ENCODE results near the gene UCKL1.

Gene UCKL1

DNA sequence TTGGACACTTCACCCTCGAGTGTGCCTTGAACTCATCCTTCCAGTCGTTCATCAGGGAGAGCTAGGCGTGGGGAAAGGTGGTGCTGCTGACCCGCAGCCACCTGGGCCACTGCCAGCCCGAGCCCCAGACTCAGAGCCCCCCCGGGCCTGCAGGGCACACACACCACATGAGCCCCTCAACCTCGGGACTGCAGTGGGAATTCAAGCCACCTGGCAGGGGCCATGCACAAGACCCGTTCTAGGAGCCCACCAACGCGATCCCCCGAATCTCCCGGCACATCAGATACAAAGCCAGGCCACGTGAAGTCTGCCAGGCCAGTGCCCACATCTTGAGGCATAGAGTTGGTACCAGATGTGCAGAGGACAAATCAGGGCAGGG lies 10.7 kb upstream of the UCKL1 start:
- no peak overlapping the region for H3K4me3 ChIP-seq (ENCODE audit: low read depth, low read length)
- DNase-seq (ENCODE audit: low read depth), result no peak
- TF ChIP-seq, protein P1, sequence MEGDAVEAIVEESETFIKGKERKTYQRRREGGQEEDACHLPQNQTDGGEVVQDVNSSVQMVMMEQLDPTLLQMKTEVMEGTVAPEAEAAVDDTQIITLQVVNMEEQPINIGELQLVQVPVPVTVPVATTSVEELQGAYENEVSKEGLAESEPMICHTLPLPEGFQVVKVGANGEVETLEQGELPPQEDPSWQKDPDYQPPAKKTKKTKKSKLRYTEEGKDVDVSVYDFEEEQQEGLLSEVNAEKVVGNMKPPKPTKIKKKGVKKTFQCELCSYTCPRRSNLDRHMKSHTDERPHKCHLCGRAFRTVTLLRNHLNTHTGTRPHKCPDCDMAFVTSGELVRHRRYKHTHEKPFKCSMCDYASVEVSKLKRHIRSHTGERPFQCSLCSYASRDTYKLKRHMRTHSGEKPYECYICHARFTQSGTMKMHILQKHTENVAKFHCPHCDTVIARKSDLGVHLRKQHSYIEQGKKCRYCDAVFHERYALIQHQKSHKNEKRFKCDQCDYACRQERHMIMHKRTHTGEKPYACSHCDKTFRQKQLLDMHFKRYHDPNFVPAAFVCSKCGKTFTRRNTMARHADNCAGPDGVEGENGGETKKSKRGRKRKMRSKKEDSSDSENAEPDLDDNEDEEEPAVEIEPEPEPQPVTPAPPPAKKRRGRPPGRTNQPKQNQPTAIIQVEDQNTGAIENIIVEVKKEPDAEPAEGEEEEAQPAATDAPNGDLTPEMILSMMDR (IDR thresholded peaks at IDR 0.05; ENCODE audit: insufficient read depth, low read depth, low read length, missing control alignments), result no peak

DNA sequence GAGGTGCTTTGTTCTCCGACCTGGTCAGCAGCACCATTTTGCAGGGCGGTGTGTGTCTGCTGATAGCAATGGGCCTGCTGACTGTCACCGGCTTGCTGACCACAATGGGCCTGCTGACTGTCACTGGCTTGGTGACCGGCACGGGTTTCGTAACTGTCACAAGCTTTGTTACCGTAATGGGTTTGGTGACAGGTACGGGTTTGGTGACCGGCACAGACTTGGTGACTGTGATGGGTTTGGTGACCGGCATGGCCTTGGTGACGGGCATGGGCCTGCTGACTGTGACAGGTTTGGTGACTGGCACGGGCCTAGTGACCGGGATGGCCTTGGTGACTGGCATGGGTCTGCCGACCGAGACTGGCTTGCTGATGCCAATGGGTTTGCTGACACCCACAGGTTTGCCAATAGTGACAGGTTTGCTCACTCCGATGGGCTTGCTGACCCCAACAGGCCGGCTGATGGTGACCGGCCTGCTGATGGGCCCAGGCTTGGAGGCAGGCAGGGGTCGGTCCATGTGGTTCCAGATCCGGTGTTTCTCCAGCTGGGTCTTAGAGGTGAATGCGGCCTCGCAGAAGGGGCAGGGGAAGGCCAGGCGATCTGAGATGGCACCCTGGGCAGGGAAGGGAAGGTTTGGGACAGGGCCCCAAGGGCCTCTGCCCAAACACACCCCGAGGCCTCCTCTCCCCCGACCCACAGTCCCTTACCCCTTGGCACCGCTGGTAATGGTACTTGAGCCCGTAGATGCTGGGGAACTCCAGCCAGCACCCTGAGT lies 10.1 kb upstream of the UCKL1 start:
- no peak for DNase-seq (ENCODE audit: low read depth)

DNA sequence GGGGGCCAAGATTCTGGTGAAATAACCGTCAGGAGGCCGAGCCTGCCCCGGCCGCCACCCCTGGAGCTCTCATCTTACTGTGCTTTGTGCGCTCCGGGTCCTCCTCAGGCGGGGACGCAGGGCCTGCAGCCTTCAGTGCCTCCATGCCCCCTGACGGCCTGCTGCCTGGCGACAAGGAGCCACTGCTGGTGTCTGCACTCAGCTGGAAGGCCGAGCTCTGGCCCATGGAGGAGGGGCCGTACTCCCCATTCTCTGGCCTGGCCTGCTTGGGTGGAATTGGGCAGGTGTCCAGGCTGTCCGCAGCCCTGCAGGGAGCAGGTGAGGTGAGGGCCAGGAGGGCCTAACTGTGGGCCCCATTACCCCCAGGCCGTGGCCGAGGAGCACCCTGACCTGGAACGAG lies 8.2 kb upstream of the UCKL1 start:
- TF ChIP-seq, protein P1 (IDR thresholded peaks at IDR 0.05; ENCODE audit: insufficient read depth, low read depth, low read length, missing control alignments), result no peak
- DNase-seq (ENCODE audit: low read depth), result no peak
- no peak overlapping the region for H3K4me3 ChIP-seq (ENCODE audit: low read depth, low read length)

More for the DNA sequence above, 10.1 kb upstream of the UCKL1 start:
- no peak overlapping the region for H3K4me3 ChIP-seq (ENCODE audit: low read depth, low read length)
- TF ChIP-seq, protein P1 (IDR thresholded peaks at IDR 0.05; ENCODE audit: insufficient read depth, low read depth, low read length, missing control alignments), result no peak

- no peak overlapping the region for H3K4me3 ChIP-seq (ENCODE audit: low read depth, low read length)
- TF ChIP-seq, protein P1 (IDR thresholded peaks at IDR 0.05; ENCODE audit: insufficient read depth, low read depth, low read length, missing control alignments), result no peak
- DNase-seq (ENCODE audit: low read depth), result no peak
Observed at GRCh38 chr20:63963784-63964301, 7.6 kb upstream of the UCKL1 start.

GRCh38 chr20:63963348-63963741 lies 7.1 kb upstream of the UCKL1 start:
- TF ChIP-seq, protein P1 (IDR thresholded peaks at IDR 0.05; ENCODE audit: insufficient read depth, low read depth, low read length, missing control alignments), result no peak
- H3K4me3 ChIP-seq (ENCODE audit: low read depth, low read length), result no peak overlapping the region
- no peak for DNase-seq (ENCODE audit: low read depth)

GRCh38 chr20:63962426-63963347 lies 6.5 kb upstream of the UCKL1 start:
- no peak for DNase-seq (ENCODE audit: low read depth)
- TF ChIP-seq, protein P1 (IDR thresholded peaks at IDR 0.05; ENCODE audit: insufficient read depth, low read depth, low read length, missing control alignments), result no peak
- no peak overlapping the region for H3K4me3 ChIP-seq (ENCODE audit: low read depth, low read length)
